ENCODE measurements around the gene LRMDA. TPM values are rescaled to one million over a fixed set of nuclear protein-coding genes. Genes with fewer than 3 reads are reported as not detected.

LRMDA gene
- total and polyA plus RNA-seq, 2 of the 13 experiments (the other 11 are each of a cell fraction or from before 2014, with no cell fraction given), result 13.4 to 22.0 TPM

- peak; percentile 71; the same call in 1 of the 2 replicates for TF ChIP-seq THAP9 (CRISPR knock-in tag; IDR thresholded peaks at IDR 0.05; ENCODE audit: borderline replicate concordance)
- no peak for TF ChIP-seq ZNF672 (CRISPR knock-in tag; IDR thresholded peaks at IDR 0.05)
- no peak for TF ChIP-seq ZNF720 (CRISPR knock-in tag; IDR thresholded peaks at IDR 0.05)
- TF ChIP-seq FIP1L1 (IDR thresholded peaks at IDR 0.05; ENCODE audit: borderline replicate concordance, insufficient read depth, low read depth, low read length), result no peak
- no peak for TF ChIP-seq ELF1 (CRISPR knock-in tag; IDR thresholded peaks at IDR 0.05)
- TF ChIP-seq ZNF598 (CRISPR knock-in tag; IDR thresholded peaks at IDR 0.05; ENCODE audit: borderline replicate concordance), result no peak; the same call in 1 of the 2 replicates
- TF ChIP-seq ZBTB2 (CRISPR knock-in tag; IDR thresholded peaks at IDR 0.05; ENCODE audit: low read depth), result no peak
- TF ChIP-seq ZNF687 (CRISPR knock-in tag; IDR thresholded peaks at IDR 0.05), result peak; percentile 94
- TF ChIP-seq ZNF281 (CRISPR knock-in tag; IDR thresholded peaks at IDR 0.05; ENCODE audit: borderline replicate concordance), result peak; percentile 52
- TF ChIP-seq ZMYM4 (CRISPR knock-in tag; IDR thresholded peaks at IDR 0.05), result peak; percentile 62
- TF ChIP-seq ZNF816 (CRISPR knock-in tag; IDR thresholded peaks at IDR 0.05; ENCODE audit: borderline replicate concordance), result peak; percentile 71
- TF ChIP-seq BATF2 (CRISPR knock-in tag; IDR thresholded peaks at IDR 0.05), result no peak
- peak; percentile 30 for TF ChIP-seq CTCF (CRISPR knock-in tag; IDR thresholded peaks at IDR 0.05)
Observed at GRCh38 chr10:75776738-75777504, 345.5 kb downstream of the LRMDA start (continued).

Data from HepG2 (cell line).